Right atrium auricular region (tissue), 2 donors: Measurements from ENCODE around the gene SAAL1. TPM values are rescaled to one million over a fixed set of nuclear protein-coding genes. Genes with fewer than 3 reads are reported as not detected.
"Not testable (repeated sequence)": the region's sequence is repeated elsewhere in the genome, so short reads cannot be mapped to it uniquely, and the experiment has no call there.

Source experiments
- DNase-seq: peaks from one replicate; pipeline ENCODE4 v3.0.0-alpha.2; 2019; ENCODE audit warnings: low spot score
- H3K27ac ChIP-seq, 2 donors: fragments of 200-600 bp; sonication (generic); 1 replicate in 1 of 2; 2 replicates in 1 of 2; pipeline ENCODE4 v1.5.1; 2016 to 2019
- H3K27me3 ChIP-seq, 2 donors: fragments of 200-600 bp; sonication (generic); one replicate each; pipeline versions ENCODE4 v1.5.1 to v1.6.0; 2017 to 2019
- H3K36me3 ChIP-seq: fragments of 200-600 bp; sonication (generic); one replicate; pipeline ENCODE4 v1.5.1; 2016
- H3K4me1 ChIP-seq, 2 donors: fragments of 200-600 bp; sonication (generic); one replicate each; pipeline versions ENCODE4 v1.5.1 to v1.6.0; 2017 to 2019
- H3K4me3 ChIP-seq, 2 donors: fragments of 200-600 bp; sonication (generic); 1 replicate in 1 of 2; 2 replicates in 1 of 2; pipeline ENCODE4 v1.5.1; 2017 to 2019; ENCODE audit warnings: mild to moderate bottlenecking in 1 of 2, moderate library complexity in 1 of 2
- H3K9me3 ChIP-seq, 2 donors: fragments of 200-600 bp; sonication (generic); one replicate each; pipeline ENCODE4 v1.5.1; 2019
- total RNA-seq, 2 donors: library from RNA; depleted of rRNA; stranded (reverse); fragments of >200 nt; gene quantifications; one replicate each; pipeline ENCODE4 v1.1.0, GENCODE V29; 2016
- TF ChIP-seq, protein P1 (sequence below), 2 donors: fragments of 200-600 bp; sonication (generic); IDR thresholded peaks; one replicate each; pipeline ENCODE4 v1.5.1; 2019; ENCODE audit warnings: antibody characterized with exemption in 2 of 2

The SAAL1 gene
- total RNA-seq, 2 donors from 2014 or later = 4.5 to 4.6 TPM

- DNase-seq = no peak
- H3K9me3 ChIP-seq = no peaks in the 10 kb centered on the region
- no peaks in the 10 kb centered on the region for H3K4me1 ChIP-seq
- H3K4me3 ChIP-seq = no peak overlapping the region
- H3K27ac ChIP-seq = no peak overlapping the region
- TF ChIP-seq, protein P1, sequence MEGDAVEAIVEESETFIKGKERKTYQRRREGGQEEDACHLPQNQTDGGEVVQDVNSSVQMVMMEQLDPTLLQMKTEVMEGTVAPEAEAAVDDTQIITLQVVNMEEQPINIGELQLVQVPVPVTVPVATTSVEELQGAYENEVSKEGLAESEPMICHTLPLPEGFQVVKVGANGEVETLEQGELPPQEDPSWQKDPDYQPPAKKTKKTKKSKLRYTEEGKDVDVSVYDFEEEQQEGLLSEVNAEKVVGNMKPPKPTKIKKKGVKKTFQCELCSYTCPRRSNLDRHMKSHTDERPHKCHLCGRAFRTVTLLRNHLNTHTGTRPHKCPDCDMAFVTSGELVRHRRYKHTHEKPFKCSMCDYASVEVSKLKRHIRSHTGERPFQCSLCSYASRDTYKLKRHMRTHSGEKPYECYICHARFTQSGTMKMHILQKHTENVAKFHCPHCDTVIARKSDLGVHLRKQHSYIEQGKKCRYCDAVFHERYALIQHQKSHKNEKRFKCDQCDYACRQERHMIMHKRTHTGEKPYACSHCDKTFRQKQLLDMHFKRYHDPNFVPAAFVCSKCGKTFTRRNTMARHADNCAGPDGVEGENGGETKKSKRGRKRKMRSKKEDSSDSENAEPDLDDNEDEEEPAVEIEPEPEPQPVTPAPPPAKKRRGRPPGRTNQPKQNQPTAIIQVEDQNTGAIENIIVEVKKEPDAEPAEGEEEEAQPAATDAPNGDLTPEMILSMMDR (IDR thresholded peaks at IDR 0.05) = no peak
- H3K27me3 ChIP-seq = no peaks in the 10 kb centered on the region
- no peaks in the 10 kb centered on the region for H3K36me3 ChIP-seq
Measured at GRCh38 chr11:18140145-18140544, 34.3 kb upstream of the SAAL1 start.

GRCh38 chr11:18137186-18137800 is 31.4 kb upstream of the SAAL1 start:
- no peaks in the 10 kb centered on the region for H3K27me3 ChIP-seq
- H3K36me3 ChIP-seq = no peaks in the 10 kb centered on the region
- H3K9me3 ChIP-seq = no peaks in the 10 kb centered on the region
- H3K4me3 ChIP-seq = no peak overlapping the region
- no peak overlapping the region for H3K27ac ChIP-seq
- H3K4me1 ChIP-seq = no peaks in the 10 kb centered on the region
- TF ChIP-seq, protein P1 (IDR thresholded peaks at IDR 0.05) = no peak
- DNase-seq = no peak

DNA sequence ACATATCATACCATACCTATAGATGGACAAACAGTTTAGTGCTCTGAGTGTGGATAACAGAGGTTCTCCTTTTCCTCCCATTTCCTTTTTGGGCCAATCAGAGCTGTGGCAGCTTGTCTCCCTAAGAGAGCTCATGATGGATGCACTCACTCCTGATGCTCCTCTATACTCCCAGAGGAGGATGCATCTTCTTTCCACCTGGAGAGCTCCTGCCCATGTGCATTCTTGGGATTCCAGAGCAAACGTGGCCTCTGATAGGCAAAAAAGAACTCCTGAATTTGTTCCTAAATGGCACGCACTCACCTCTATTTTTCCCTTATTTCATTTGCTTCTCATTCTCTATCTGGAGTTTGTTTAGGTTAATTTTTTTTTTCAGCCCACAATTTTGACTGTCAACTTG is 29.4 kb upstream of the SAAL1 start:
- no peak overlapping the region for H3K27ac ChIP-seq
- H3K4me3 ChIP-seq = no peak overlapping the region
- no peaks in the 10 kb centered on the region for H3K27me3 ChIP-seq
- H3K9me3 ChIP-seq = no peaks in the 10 kb centered on the region
- TF ChIP-seq, protein P1 (IDR thresholded peaks at IDR 0.05) = no peak
- no peak for DNase-seq
- H3K36me3 ChIP-seq = no peaks in the 10 kb centered on the region
- H3K4me1 ChIP-seq = no peaks in the 10 kb centered on the region

GRCh38 chr11:18132341-18132740 is 26.5 kb upstream of the SAAL1 start, which contains the start of gene MRGPRX3:
MRGPRX3 (plus strand) TSS chr11:18132571; CDS start chr11:18137203, 4,632 bp downstream.
- no peaks in the 10 kb centered on the region for H3K9me3 ChIP-seq
- H3K4me1 ChIP-seq = no peaks in the 10 kb centered on the region
- no peaks in the 10 kb centered on the region for H3K27me3 ChIP-seq
- DNase-seq = no peak
- TF ChIP-seq, protein P1 (IDR thresholded peaks at IDR 0.05) = no peak
- no peak within 1 kb of the TSS for H3K4me3 ChIP-seq
- H3K27ac ChIP-seq = no peak within 1 kb of the TSS
- H3K36me3 ChIP-seq = no peaks in the 10 kb centered on the region

DNA sequence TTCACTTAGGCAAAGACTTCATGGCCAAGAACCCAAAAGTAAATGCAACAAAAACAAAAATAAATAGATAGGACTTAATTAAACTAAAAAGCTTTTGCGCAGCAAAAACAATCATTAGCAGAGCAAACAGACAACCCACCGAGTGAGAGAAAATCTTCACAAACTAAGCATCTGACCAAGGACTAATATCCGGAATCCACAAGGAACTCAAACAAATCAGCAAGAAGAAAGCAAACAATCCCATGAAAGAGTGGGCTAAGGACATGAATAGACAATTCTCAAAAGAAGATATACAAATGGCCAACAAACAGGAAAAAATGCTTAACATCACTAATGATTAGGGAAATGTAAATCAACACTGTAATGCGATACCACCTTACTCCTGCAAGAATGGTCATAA is 25.2 kb upstream of the SAAL1 start:
- not testable (repeated sequence) for H3K27me3 ChIP-seq, H3K27ac ChIP-seq, H3K9me3 ChIP-seq, H3K36me3 ChIP-seq, H3K4me3 ChIP-seq, H3K4me1 ChIP-seq, DNase-seq

- not testable (repeated sequence) for H3K27ac ChIP-seq, H3K36me3 ChIP-seq, H3K27me3 ChIP-seq, H3K9me3 ChIP-seq, H3K4me1 ChIP-seq, H3K4me3 ChIP-seq, DNase-seq
Measured at GRCh38 chr11:18121331-18121828, 15.5 kb upstream of the SAAL1 start.
